ENCODE results near the gene ARHGAP21. TPM values are rescaled to one million over a fixed set of nuclear protein-coding genes. Genes with fewer than 3 reads are reported as not detected.
A peak's percentile ranks its signal among the peaks of the same experiment; 100 is the strongest.

ARHGAP21 gene
- total RNA-seq, 1 experiment from 2014 or later = 60.2 TPM

DNA sequence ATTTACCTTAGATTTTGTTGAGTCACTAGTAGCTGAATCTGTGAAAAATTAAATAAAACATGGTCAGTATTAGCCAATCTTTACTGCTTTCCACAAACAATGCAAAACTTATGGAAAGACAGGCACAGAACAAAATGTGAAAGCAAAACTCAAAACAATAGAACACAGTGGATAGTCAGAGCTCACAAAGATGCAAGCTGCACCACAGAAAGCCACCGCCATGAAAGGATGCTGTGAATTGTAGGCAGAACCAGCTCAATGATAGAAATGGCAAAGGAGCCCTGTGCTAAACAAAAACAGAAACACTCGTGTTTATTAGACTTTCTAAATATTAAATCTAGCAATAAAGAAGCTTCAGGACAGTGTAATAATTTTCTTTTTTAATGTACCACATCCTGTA, 134.4 kb downstream of the ARHGAP21 start:
- DNase-seq (ENCODE audit: extremely low read depth, low read depth) = no peak

DNA sequence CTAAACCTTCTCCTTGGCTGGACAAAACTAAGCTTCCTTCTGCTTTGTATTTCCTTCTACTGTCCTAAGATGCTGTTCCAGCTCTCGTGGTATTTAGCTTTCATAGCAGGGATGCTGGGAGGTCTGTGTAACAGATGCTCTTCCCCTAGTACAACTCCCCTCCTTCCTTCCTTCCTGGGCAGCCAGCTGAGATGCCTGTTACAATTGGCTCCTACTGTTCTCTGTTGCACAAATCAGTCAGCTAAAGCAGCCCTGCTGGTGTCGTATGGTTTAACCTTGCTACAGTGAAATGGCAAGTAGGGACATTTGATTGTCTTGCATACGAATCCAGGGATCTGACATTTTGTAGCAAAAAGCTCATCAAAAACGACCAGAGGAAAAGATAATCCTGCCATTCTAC, 143.8 kb downstream of the ARHGAP21 start:
- no peak for DNase-seq (ENCODE audit: extremely low read depth, low read depth)

DNA sequence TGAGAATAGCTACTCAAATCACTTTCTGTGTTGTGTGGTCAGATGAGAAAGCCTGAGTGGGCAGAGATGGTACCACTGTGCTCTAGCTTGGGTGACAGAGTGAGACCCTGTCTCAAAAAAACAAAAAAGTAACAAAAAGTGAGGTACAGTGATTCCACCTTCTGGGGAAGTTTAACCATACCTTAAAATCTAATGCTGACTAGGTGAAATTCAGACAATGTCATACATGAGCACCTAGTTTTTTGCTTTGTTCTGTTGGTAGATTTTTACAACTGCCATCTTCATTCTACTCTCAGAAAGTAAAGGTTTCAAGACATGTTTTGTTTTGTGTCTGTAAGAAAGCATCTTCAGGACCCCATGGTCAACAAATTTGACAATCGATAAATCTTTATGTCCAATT, 144.2 kb downstream of the ARHGAP21 start:
- DNase-seq (ENCODE audit: extremely low read depth, low read depth) = no peak

DNA sequence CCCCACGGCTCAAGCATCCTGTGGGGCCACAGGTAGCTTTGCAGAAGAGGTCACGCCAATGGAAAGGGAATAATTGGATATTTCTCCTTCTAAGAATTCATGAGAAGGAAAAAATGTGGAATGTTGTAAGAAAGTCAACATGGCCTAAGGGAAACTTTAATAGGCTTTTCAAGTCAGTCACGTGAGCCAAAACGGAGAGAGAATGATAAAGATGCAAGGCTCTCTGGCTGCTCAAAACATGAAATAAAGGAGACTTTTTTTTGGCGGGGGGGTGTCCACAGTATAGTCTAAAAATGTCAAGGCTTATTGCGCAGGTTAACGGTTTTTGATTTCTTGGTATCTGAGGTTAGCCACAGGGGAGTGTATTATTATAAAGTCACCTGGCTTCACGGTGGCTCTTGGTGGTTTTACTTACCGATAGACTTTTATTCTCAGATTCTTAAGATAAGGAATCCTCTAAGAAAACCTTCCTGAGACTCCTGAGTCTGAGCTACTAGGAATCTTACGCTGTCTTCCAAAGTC, 148.1 kb downstream of the ARHGAP21 start:
- no peak for DNase-seq (ENCODE audit: extremely low read depth, low read depth)

DNA sequence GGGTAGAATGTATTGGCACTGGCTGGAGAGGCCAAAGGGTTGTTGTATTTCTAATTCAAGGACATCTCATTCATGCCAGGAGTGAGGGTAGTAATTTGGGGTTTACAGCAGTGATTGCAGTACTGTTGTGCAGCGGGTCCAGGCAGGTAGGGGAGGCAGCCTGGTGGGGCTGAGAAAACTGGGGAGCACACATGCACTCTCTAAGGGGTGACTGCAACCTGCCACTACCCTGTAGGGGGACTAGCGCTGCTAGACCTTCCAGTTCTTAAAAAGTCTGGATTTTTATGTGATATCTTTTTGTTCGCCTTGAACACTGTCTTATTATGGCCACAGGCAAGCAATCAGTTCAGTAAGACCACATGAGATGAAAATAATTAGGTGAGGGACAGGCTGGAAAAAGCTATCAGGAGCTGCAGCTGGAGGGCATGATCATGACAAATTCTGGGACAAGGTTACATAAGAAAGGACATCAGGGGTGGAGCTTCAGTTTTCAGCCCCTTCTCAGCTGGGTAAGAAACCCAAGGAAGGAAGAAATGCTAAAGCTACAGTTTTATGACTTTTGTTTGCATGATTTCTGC, 149.0 kb downstream of the ARHGAP21 start:
- no peak for DNase-seq (ENCODE audit: extremely low read depth, low read depth)

DNA sequence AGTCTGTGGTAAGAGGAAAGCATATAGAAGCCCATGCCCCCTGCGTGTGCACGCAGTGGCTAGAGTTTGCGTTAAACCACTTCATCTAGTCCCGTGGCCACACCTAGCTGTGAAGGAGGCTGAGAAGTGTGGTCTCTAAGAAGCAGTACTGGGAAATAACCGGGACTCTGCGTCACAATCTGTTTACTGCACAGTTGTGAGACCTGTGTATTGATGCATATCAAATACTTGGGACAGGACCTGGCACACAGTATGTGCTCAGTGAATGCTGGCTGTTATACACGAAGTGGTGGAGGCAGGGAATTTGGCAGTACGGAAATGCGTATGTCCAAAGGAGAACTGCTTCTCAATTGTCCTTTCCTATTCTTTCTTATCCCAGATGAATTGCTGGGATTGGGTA, 149.5 kb downstream of the ARHGAP21 start:
- DNase-seq (ENCODE audit: extremely low read depth, low read depth) = no peak

DNA sequence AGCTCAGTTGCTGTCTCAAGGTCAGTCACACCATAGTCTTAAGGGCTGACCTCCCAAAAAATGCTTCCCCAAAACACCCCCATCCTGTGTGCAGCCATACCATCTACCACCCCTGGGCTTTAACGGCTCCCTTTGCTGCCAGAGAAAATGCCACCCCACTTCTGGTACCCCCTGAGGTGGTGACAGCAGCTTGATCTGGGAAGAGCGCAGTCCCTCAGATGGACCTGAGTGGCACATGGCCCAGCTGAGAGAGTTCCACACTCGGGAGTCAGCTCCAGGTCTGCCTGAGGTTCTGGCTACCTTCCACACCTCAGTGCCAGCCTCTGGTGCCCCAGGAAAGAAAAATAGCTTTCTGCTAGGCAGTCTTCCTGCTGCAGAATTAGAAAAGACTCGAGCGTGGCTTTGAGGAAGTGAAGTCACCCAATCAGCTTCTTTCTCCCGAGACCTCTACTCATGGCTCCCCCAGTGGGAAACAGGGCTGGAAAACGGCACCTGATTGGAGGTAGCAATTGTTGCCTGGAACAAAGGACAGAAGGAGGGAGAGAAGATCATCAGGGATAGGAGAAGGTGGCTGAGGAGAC, 151.7 kb downstream of the ARHGAP21 start:
- DNase-seq (ENCODE audit: extremely low read depth, low read depth) = no peak

DNA sequence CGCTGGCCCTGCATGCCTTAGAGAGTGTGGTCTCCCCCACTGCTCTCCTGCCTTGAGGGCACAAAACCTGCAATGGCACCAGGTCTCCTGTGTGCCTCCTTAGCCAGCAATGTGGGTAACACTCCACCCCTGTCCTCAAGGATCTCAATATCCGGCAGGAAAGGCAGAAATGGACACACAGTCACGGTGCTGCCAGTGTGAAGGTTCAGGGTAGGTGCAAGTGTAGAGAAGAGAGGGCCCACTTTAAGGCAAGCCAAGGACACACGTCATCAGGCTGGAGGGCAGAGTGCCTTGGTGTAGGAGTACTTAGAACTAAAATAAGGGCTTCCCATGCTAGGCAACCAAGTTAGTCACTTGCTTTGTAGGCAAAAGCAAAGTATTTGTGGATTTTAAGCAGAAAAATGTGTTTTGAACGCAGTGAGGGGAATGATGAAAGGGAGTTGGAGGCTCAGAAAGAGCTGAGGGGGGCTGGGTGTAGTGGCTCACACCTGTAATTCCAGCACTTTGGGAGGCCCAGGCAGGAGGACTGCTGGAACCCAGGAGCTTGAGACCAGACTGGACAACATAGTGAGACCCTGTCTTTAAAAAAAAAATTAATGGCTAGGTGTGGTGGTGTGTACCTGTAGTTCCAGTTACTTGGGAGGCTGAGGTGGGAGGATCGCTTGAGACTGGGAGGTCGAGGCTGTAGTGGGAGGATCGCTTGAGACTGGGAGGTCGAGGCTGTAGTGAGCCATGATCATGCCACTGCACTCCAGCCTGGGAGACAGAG, 152.8 kb downstream of the ARHGAP21 start:
- no peak for DNase-seq (ENCODE audit: extremely low read depth, low read depth)

DNA sequence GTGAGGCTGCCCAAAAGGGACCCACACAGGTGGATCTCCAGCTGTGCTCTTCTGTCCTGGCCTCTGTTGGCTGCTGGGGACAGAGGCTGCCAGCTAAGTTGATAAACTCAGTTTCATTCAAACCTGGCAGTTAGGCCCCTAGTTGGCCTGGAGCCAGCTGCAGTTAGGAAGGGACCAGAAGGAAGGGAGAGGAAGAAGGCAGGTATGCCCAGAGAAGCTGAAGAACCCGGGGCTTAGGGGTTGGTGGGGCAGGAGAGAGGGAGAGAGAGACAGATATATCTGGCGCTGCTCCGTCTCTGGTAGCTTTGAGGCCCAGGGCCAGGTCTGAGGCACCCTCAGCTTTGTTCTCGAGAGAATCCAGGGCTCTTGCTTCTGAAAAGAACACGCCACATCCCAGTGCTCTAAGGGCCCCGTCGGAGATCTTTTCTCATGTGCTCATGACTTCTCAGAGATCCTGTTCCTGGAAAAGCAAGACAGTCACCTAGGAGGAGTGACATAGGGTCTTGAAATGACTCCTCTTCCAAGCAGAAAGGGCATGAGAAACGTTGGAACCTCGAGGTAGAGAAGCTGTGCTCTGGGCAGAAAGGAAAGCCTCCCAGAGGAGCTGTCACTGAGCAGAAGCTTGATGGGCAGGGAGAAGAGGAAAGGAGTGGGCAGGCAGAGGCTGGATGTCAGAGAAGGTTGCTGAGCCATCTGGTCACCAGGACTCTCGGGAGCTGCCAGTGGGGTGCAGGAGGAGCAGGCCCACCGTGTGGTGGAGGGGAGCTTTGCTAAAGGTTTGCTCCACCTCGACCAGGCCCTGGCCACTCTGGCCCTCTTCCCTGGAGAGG, 153.6 kb downstream of the ARHGAP21 start:
- no peak for DNase-seq (ENCODE audit: extremely low read depth, low read depth)

DNA sequence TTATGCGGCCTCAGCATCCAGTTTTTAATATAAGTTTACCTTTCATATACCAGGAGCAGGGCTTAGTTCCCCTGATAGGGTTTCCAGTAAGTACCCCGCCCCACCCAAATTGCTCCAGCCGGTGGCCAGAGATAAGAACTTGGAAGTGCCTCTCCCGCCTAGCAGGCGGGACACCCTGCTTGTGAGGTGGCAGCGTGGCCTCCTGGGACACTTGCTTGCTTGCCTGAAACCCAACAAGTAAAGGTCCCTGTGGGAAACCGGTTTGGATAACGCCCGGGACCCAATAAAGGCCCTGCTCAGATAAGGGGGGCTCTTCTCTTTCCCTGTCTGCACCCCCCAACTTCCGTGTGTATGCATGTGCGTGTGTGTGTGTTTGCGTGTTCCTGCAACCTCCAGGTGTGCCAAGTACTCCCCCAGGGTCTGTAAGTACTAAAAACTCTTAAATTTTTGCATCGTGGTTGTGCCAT, 154.3 kb downstream of the ARHGAP21 start:
- no peak for DNase-seq (ENCODE audit: extremely low read depth, low read depth)

DNA sequence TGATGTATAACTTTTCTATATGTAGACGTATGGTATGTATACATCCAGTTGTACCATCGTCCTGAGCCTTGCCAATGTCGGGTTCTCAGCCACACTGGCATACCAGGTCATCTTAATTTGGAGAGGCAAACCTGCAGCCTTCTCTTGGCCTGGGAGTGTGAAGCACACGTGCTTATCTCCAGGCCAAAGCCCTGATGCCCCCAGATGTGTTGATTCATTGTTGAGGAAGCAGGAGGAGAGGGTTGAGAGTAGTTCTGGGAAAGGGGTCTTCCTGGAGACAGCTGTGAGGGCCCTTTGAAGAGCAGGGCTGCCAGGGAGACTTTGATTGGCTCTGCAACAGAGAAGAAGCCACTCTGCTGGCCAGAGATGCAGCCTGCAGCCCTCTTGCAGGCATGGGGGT, 155.6 kb downstream of the ARHGAP21 start:
- DNase-seq (ENCODE audit: extremely low read depth, low read depth) = no peak

DNA sequence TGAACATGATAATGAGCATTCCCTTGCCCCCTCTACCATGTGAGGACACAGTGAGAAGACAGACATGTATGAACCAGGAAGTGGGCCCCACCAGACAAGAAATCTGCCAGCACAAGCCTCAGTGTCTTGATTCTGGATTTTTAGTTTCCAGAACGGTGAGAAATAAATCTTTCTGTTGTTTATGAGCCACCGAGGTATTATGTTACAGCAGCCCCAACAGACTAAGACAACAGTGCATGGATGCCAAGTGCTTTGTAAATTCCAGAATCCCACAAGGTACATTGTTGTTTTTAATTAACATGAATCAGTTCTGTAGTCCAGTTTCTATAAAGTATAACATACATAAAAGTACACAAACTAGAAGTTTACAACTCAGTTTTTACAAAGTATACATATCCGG, 162.2 kb downstream of the ARHGAP21 start:
- DNase-seq (ENCODE audit: extremely low read depth, low read depth) = no peak

DNA sequence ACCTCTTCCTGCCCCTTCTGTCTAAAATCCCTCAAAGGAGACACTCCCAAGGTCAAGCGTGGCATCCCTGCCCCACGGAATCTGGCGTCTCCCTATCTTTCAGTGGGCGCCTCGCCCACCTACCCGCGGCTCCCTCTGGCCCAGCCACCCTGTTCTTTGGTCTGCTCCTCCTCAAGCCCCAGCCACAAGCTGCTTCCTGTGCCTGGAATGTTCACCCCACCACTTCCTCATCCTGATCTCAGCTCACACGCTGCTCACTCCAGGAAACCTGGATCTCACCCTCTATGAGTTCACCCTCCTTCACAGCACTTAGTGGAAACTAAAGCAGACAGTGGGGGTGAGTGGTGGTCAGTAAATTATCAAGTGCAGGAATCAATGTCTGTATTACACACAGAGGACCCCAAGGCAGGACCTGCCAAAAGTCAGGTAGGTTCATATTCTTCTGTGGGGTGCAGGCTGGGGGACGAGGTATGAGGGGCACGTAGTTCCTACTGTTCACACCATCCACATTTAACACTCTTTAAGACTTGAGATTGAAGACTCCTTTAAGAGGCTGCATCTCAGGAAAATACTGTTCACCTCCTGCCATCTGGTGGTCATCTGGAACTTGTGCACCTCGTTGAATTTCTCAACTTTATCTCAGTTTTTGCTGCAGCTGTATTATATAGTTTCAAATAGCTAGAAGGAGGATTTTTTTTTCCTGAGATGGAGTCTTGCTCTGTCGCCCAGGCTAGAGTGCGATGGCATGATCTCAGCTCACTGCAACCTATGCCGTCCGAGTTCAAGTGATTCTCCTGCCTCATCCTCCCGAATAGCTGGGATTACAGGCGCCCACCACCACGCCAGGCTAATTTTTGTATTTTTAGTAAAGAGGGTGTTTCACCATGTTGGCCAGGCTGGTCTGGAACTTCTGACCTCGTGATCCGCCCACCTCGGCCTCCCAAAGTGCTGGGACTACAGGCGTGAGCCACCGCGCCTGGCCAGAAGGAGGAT, 166.6 kb downstream of the ARHGAP21 start:
- peak; percentile 63 for DNase-seq (ENCODE audit: extremely low read depth, low read depth)

DNA sequence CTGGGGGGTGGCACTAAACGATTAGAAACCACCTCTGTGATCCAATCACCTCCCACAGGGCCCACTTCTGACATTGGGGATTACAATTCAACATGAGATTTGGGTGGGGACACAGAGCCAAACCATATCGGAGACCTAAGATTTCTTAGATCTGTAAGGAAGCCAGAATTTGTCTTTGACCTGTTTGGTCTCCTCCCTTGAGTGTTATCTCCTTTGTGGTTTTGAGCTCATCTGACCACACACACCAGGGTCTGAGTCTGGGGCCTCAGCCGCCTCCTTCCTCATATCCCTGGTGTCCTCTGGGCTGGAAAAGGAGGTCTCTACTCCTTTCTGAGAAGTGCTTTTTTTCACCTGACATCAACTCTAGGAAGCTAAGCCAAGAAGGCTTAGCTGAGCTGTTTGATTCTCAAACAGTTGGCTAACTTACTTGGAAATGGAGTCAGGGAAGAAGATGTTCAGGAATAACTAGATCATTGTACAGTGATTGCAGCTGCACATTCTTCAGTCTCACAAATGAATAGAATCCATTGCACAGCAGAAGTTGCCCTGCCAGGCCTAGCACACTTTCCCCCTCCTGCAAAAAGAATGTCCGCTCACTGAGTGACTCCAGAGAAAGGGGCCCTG, 167.4 kb downstream of the ARHGAP21 start:
- no peak for DNase-seq (ENCODE audit: extremely low read depth, low read depth)

DNA sequence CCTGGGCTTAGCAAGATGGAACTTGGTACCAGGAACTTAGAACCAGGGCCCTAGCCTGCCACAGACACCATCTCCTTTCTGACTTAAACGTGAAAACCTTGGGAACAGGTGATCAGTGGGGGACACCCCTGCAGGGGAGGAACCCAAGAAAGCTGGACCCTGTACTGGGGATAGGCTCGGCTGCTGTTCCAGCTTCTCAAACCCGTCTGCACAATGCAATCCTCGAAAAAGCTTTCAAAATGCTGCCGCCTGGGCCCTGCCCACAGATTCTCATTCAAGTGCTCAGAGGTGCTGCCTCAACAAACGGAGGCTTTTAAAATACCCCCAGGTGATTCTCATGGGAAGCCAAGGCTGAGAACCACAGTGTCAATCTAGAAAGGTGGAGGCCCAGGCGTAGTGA, 169.7 kb downstream of the ARHGAP21 start:
- no peak for DNase-seq (ENCODE audit: extremely low read depth, low read depth)

DNA sequence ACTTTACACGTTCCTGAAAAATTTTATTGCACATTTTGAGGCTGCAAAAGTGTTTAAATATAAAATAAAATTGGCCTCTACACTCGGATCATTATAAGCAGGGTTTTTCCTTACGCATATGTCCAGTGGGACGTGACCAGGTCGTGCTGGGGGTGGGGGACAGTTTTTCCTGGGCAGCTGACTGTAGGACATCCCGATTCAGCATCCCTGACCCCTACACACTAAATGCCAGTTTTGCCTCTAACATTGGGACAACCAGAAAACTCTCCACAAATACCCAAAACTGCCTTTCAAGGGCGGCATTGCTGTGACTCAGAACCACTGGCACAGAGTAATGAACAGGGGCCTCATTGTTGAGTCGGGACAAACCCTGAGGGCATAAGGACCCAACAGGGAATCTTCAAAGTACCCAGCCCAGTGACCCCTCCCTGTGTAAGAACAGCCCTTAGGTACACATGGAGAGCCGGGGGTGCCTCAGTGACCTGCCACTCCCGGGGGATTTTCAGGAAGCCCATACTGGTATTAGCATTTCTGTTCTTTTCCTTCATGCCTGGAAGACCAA, 170.6 kb downstream of the ARHGAP21 start:
- DNase-seq (ENCODE audit: extremely low read depth, low read depth) = no peak

DNA sequence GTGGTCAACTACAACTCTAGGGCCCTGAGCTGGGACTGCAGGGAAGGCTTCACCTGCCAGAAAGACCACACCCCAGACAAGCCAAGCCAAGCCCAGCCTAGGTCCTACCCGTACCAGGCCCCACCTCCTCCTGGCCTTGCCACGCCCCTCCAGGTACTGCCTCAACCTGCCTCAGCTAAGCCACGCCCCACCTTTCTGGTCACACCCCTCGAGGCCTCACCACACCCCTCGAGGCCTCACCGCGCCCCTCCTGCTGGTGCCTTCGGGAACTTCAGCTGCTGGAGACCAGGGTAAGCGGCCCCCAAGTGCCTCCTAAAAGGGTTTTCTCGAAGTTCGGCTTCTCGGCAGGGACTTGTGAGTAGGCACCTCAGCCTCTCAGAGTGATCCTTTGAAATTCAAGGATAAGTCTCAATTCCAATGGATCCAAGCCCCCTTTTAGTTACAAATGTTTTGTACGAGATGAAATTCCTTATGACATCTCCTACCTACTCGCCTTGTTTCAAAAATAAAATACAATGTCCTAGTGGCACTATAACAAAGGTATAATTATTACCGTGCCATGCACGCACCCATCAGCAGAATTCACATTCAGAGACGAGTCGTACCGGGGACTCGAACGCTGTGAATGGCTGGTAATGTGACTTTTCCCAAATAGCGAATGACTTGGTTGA, 171.2 kb downstream of the ARHGAP21 start:
- DNase-seq (ENCODE audit: extremely low read depth, low read depth) = peak; percentile 11

DNA sequence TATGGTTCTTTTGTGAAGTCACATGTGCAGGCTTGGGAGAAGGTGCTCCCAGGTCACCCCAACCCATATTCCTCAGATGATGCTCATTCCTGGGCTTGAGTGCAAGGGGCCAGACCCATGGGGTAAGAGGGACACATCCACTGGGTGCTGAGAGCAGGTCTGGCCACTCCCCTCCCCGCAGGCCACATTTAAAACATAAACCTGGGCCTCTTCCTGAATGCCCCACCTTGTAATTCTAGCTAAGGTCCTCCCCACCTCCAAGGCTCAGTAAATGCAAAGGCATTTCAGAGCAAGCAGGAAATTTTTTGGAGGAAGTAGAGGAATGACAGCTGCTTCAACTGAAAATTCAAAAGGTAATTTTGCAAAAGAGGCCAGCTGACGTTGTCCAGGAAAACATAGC, 172.5 kb downstream of the ARHGAP21 start:
- no peak for DNase-seq (ENCODE audit: extremely low read depth, low read depth)
